Measurements from ENCODE around the gene SLC36A2.
"Not testable (repeated sequence)": the region's sequence is repeated elsewhere in the genome, so short reads cannot be mapped to it uniquely, and the experiment has no call there.

Gene SLC36A2

GRCh38 chr5:151347369-151347768, at the start of gene SLC36A2:
TSS of gene SLC36A2 (minus strand) at chr5:151347559. CDS start at chr5:151347460, 99 bp downstream.
- DNase-seq: no peak

GRCh38 chr5:151388960-151389359, 41.6 kb upstream of the SLC36A2 start:
- no peak for DNase-seq

GRCh38 chr5:151384106-151384505, 36.7 kb upstream of the SLC36A2 start:
- no peak for DNase-seq

GRCh38 chr5:151383011-151383410, 35.7 kb upstream of the SLC36A2 start:
- DNase-seq: no peak

GRCh38 chr5:151382576-151382975, 35.2 kb upstream of the SLC36A2 start:
- DNase-seq: no peak

- DNase-seq: no peak
These were observed 34.5 kb upstream of the SLC36A2 start for GRCh38 chr5:151381899-151382298.

- DNase-seq: no peak
These were observed 31.3 kb upstream of the SLC36A2 start for GRCh38 chr5:151378616-151379015.

DNA sequence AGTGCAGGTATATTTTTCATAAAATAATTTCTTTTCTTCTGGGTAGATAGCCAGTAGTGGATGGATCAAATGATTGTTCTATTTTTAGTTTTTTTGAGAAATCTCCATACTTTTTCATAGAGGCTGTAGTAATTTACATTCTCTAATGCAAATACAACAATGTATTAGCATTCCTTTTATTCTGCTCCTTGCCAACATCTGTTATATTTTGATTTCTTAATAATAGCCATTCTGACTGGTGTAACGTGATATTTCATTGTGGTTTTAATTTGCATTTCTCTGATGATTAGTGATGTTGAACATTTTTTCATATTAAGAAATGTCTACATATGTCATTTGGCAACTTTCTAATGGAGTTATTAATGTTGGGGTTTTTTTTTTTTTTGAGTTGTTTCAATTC, 27.2 kb upstream of the SLC36A2 start:
- no peak for DNase-seq

GRCh38 chr5:151367038-151367437, 19.7 kb upstream of the SLC36A2 start:
- DNase-seq: not testable (repeated sequence)

DNA sequence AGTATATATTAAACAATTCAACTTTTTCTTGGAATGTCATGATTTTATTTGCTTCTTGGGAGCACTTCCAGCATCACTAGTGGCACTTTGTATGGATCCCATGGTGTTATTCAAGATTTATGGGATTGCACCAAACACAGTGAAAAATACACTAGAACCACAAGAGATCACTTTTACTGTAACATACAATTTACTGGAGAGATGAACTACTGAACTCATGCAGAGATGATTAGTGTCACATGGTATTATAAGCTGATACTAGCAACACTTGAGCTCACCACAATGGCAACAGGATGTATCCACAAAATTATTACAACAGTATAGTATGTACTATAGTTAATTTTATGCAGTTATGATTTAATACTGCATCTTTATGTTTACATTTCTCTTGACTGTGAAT, 16.3 kb upstream of the SLC36A2 start:
- no peak for DNase-seq

- DNase-seq: no peak
These were observed 15.6 kb upstream of the SLC36A2 start for GRCh38 chr5:151362970-151363369.

DNA sequence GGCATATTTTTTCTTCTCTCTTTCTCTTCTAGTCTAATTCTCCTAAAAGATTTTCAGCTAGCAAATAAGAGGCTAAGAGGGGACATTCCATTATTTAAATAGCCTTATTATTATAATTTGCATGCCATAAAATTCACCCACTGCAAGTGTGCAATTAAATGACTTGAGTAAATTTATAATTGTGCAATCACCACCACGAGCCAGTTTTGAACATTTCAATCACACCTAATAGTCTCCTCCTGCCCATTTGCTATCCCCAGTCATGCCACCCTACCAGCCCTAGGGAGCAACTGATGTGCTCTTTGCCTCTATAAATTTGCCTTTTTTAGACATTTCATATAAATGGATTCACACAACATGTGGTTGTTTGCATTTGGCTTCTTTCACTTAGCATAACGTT, 12.0 kb upstream of the SLC36A2 start:
- DNase-seq: no peak

DNA sequence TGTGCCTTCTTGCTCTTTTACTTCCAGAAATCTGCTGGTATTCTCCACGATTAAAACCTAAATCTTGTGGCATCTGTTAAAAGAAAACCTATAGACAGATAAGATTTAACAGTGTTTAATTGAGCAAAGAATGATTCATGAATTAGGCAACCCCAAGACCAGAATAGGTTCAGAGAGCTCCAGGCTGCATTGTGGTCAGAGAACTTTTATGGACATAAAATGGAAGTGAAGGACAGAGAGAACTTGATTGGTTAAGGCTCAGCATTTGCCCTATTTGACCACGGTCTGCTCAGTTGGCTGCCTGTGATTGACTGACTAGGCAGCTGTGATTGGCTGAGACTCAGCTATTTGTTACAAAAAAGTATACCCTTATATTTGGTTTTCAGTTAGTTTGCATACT, 10.4 kb upstream of the SLC36A2 start:
- DNase-seq: no peak

- no peak for DNase-seq
These were observed 9.7 kb upstream of the SLC36A2 start for GRCh38 chr5:151357097-151357496.

- no peak for DNase-seq
These were observed 4.3 kb upstream of the SLC36A2 start for GRCh38 chr5:151351671-151352070.

DNA sequence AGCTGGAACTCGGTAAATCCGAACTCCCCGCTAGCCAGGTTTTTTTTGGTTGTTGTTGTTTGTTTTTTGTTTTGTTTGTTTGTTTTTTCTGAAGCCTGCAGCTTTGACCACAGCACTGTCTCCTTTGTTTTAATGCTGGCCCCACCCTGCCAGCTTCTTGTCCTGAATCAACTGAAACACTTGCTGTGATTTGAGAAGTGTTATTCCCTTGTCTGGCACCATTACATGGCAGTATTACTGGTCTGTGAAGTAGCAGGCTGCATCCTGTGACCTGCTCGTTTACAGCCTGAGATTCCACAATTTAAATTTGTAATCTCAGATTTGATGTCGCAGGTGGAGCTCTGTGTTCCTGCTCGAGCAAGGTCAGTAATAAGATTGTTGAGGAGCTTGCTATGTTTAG, 1.4 kb upstream of the SLC36A2 start:
- DNase-seq: no peak

DNA sequence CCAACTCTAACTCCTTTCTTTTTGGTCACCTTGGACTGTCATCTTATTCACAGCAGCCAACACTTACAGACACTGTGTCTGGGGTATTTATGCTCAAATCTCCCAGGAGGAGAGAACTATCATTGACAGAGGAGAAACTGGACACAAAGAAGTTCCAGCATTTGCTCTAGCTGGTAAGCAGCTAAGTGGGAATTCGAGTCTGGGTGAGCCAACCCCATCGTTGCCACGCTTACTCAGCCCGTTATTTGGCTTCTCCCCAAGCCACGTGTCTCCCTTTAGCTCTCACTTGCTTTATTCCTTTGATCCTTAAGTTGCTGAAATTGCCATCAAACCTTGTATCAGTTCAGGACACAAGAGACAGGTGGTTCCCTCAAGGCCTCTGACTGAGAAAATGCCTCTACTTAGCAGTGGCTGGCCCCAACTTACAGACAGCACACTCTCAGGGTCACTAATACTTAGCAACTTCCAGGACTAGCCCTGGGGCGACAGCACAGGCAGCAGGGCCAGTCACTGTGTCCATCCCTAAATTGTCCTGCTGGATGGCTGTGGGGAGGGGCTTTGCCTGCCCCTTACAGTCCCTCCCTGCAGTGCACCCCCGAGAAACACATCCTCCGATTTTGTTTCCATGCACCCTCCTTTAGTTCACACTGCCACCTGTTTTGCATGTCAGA, 1.4 kb downstream of the SLC36A2 start:
- DNase-seq: no peak

DNA sequence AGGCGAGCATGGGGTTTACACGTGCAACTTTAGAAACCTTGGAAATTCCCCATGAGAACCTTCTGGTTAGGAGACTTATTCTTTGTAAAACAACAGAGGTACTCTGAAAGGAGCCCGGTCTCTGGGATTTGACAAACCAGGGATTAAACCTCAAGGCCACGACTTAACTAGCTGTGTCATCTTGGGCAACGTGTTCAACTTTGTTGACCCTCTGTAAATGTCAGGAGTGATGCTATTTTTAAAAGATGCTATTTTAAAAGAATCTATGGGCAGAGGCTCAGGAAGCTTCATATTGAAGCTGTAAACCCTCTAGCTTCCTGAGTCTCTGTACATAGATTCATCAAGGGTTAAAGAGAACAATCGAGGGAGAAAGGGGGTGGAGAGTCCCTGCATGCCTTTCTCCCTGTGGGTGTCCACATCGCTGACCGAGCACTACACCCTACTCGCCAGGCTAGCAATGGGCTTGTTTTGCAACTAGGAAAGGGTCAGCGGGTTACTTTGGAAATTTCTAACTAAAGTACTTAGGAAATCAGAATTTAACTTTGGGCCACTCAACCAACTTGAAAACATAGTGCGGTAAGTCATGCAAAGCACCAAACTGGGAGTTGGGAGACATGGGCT, 2.1 kb downstream of the SLC36A2 start:
- no peak for DNase-seq

DNA sequence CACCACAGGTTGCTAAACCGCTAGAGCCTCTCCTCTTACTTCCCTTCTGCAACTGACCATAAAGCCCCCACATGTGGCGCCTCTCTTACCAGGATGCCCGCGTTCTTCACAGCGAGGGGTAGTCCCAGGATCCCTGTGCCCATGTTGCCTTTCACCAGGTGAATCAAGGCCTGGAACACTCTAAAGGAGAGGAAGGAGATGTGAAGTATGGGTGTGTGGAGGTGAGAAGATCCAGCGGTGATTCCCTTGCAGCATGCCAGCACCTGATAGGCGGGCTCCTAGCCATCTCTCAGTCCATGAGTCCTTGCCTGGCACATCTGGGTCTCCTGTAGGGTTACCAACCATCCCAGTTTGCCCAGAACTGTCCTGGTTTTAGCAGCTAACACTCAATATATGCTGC, 3.3 kb downstream of the SLC36A2 start:
- no peak for DNase-seq

DNA sequence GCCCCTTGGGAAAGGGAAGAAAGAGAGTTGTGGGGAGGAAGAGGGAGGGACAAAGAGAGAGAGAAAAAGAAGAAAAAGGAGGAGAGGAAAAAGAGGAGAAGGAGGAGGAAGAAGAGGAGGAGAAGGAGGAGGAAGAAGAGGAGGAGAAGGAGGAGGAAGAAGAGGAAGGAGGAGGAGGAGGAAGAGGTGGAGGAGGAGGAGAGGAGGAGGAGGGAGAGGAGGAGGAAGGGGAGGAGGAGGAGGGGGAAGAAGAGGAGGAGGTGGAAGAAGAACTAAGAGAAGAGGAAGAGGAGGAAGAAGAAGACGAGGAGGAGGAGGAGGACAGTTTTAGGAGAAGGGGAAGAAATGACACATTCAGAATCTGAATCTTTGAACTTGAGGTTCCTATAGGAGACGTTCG, 7.4 kb downstream of the SLC36A2 start:
- no peak for DNase-seq

DNA sequence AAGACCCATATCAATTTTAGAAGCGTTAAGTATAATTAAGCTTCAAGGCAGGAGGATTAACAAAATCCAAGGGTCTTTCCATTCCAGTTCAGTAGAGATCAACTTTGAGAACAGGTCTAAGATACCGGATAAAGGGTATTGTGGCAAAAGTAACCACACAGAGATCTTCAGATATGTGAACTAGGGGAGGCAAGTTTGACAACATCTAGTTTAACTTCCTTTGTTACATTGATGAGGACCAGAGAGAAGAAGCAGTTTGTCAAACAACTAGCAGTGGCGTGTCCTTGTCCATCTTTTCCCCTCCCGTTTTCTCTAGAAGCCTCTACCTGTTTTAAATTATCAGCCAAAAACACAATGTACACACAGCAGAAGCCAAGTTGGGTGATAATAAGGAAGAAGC, 8.6 kb downstream of the SLC36A2 start:
- DNase-seq: no peak

DNA sequence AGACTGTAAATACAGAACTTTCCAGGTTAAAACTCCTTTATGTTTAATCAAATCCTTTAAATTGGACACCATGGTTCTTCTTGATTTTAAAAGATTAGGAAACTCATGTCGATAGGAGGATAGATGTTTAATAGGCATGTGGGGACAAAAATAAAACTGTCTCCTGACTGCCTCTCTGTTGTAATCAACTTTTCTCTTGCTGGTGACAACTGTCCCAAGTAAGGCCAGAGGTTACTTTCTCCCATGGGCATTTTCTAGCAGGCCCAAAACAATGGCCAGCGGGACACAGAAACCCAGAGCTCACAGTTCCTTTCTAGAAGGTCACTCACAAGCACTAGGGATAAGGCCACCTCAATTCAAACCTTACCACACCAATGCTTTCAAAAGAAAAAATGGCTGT, 14.5 kb downstream of the SLC36A2 start:
- DNase-seq: no peak

DNA sequence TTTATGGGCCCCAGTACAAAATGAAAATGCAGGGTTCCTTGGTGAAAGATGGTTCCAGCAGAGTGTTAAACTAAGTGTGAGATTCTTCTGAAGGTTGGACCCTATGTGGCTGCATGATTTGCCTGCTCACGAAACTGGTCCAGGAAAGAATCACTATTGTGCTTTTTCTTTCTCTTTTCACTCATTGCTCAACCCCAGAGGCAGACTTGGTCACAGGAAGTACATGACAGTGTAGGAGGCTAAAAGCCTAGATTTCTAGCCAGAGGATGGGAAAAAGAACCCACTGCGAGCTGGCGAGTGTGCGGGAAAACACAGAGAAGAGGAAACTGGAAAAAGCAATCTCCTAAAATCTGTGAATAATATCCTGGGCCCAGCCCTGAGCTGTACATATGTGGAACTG, 18.6 kb downstream of the SLC36A2 start:
- no peak for DNase-seq

DNA sequence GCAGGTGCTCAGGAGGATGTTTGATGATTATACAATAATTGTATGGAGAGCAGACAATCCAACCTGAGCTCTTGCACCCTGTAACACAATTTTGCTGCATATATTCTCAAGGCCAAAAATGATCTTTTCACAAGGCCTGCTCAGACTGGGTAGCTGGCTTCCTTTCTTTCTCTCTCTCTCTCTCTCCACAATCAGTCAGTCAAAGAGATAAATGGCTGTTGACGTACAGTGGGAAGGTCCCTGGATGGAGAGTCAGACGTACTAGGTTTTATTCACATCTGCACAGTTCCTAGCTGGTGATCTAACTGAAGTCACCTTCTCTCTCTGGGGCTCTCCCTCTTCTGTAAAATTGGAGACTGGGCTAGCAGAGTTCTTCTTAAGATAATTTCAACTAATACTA, 19.8 kb downstream of the SLC36A2 start:
- DNase-seq: no peak

DNA sequence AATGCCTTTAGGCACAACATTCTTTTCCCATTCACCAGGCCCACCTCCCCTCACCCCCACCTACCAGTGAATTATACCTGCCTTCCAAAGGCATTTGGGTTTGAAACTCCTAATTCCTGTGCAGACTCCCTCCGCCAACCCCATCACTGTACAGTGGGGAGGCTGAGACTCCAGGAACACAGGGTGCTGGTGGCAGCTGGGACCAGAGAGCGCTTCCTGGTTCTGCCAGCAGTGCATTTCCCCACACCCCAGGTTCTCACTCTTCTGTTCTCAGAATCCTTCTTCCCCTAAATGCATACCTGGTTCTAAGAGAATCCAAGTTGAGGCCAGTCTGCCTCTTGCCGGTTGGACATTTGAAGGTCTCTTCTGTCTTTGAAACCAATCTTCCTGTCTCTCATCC, 21.1 kb downstream of the SLC36A2 start:
- no peak for DNase-seq

All from activated CD4-positive, alpha-beta T cell treated with anti-CD3 and anti-CD28 coated beads, Interleukin-2, Interleukin-6, amounts not matched to agents 100 ng/mL and 50 ng/mL, durations not matched to agents 16 hours and 8 hours (primary cell).